K562 (cell line): ENCODE results near the gene TFRC. TPM values are rescaled to one million over a fixed set of nuclear protein-coding genes. Genes with fewer than 3 reads are reported as not detected.
A peak's percentile ranks its signal among the peaks of the same experiment; 100 is the strongest.

ENCODE experiments used
- ATAC-seq: fragments of 200-7000 bp; cut with Tn5 transposase; 3 replicates; pipeline ENCODE4 v1.9.1; 2020; ENCODE audit warnings: moderate library complexity
- BruUV-seq: library from RNA; stranded (reverse); fragments of 400-500 nt; replicated peaks from 2 replicates; lab custom pipeline; 2021; lab: Mats Ljungman, UMichigan
- CTCF ChIA-PET: fragments of 300-600 bp; formaldehyde crosslinking; extraction: SDS; loops from one replicate; lab custom pipeline; 2021; ENCODE audit warnings: low intra/inter-chr PET ratio; lab: Yijun Ruan, JAX
- POLR2A ChIA-PET: fragments of 300-600, 350-650 bp; sonication (Branson Sonifier 250); formaldehyde crosslinking; extraction: SDS; loops from one replicate; lab custom pipeline; 2021; ENCODE audit warnings: antibody characterized with exemption, inconsistent platforms; lab: Yijun Ruan, JAX
- DNase-seq, 4 experiments: peaks; one replicate each; pipeline versions ENCODE4 v3.0.0 to v3.0.0-alpha.2; 2011 to 2018; ENCODE audit warnings: low spot score in 3 of 4, mixed read lengths in 3 of 4; ENCODE audit errors: extremely low read depth in 1 of 4
- FAIRE-seq: peaks from 2 replicates; lab custom pipeline; 2011; peaks lifted over from hg19 to GRCh38; lab: Jason Lieb, UNC
- H2AFZ ChIP-seq: 2 replicates; pipeline ENCODE4 v1.6.0; 2011; ENCODE audit warnings: low read depth, low read length, control low read depth, inconsistent platforms
- H3K27ac ChIP-seq: fragments of 200-600 bp; 3 replicates; pipeline ENCODE4 v1.8.0; 2011; ENCODE audit warnings: low read depth, mild to moderate bottlenecking, control low read depth, inconsistent platforms, low read length, moderate library complexity, mixed read lengths; ENCODE audit errors: extremely low read depth
- H3K27me3 ChIP-seq, 2 experiments: fragments of 300-600 bp in 1 of 2; 2 replicates in 1 of 2; 3 replicates in 1 of 2; pipeline versions ENCODE4 v1.6.0 to v1.8.0; 2011; ENCODE audit warnings: inconsistent platforms in 2 of 2, low read length in 2 of 2, mild to moderate bottlenecking in 1 of 2, mixed read lengths in 1 of 2, moderate library complexity in 1 of 2; ENCODE audit not compliant: control insufficient read depth in 2 of 2, insufficient read depth in 2 of 2
- H3K36me3 ChIP-seq: fragments of 300-600 bp; 3 replicates; pipeline ENCODE4 v1.8.0; 2011; ENCODE audit warnings: mild to moderate bottlenecking, low read length, inconsistent platforms; ENCODE audit not compliant: control insufficient read depth, insufficient read depth
- H3K4me1 ChIP-seq, 2 experiments: fragments of 200-600 bp in 1 of 2; replicated peaks in 1 of 2; 2 replicates in 1 of 2; 3 replicates in 1 of 2; pipeline versions ENCODE4 v1.5.1 to v1.8.0; 2011; ENCODE audit warnings: inconsistent platforms in 2 of 2, low read length in 2 of 2, mild to moderate bottlenecking in 1 of 2, mixed read lengths in 1 of 2, moderate library complexity in 1 of 2; ENCODE audit not compliant: control insufficient read depth in 2 of 2, insufficient read depth in 2 of 2
- H3K4me2 ChIP-seq: 2 replicates; pipeline ENCODE4 v1.6.1; 2011; ENCODE audit warnings: low read length, control low read depth, inconsistent platforms, mixed read lengths; ENCODE audit not compliant: insufficient read depth
- H3K4me3 ChIP-seq: fragments of 200-600 bp; sonication (generic), shearing (Covaris generic); 2 replicates; pipeline ENCODE4 v1.5.1; 2016; ENCODE audit warnings: control low read depth, inconsistent platforms
- H3K79me2 ChIP-seq: fragments of 200-600 bp; 3 replicates; pipeline ENCODE4 v1.8.0; 2011; ENCODE audit warnings: low read length, inconsistent platforms; ENCODE audit not compliant: control insufficient read depth, insufficient read depth
- H3K9ac ChIP-seq, 2 experiments: 2 replicates each; pipeline versions ENCODE4 v1.6.0 to v1.6.1; 2011; ENCODE audit warnings: low read depth in 2 of 2, low read length in 2 of 2, control low read depth in 1 of 2, inconsistent platforms in 1 of 2, mild to moderate bottlenecking in 1 of 2, mixed read lengths in 1 of 2; ENCODE audit not compliant: insufficient read depth in 1 of 2
- H3K9me1 ChIP-seq: one replicate; pipeline ENCODE4 v1.6.0; 2011; ENCODE audit warnings: inconsistent platforms, mild to moderate bottlenecking, low read length, moderate library complexity; ENCODE audit not compliant: control insufficient read depth, insufficient read depth
- H3K9me3 ChIP-seq: replicated peaks from 2 replicates; pipeline ENCODE4 v1.5.1; 2011; ENCODE audit warnings: low read depth, low read length, inconsistent platforms; ENCODE audit not compliant: control insufficient read depth, insufficient read depth
- H4K20me1 ChIP-seq: replicated peaks from 2 replicates; pipeline ENCODE4 v1.6.1; 2011; ENCODE audit warnings: low read length, inconsistent platforms, mixed read lengths; ENCODE audit not compliant: control insufficient read depth, insufficient read depth
- ADNP ChIP-seq: fragments of 200-800 bp; sonication (Bioruptor generic); IDR thresholded peaks from 2 replicates; pipeline ENCODE4 v1.6.1; 2016; ENCODE audit warnings: missing genetic modification characterization, missing compliant biosample characterization
- ATF3 ChIP-seq, 2 experiments: fragments of 450-650 bp in 1 of 2; sonication (generic) in 1 of 2; formaldehyde crosslinking in 1 of 2; IDR thresholded peaks in 1 of 2; conservative IDR thresholded peaks in 1 of 2; 2 replicates each; pipeline versions ENCODE4 v1.6.1 to v1.8.1; 2016 to 2023; ENCODE audit warnings: mild to moderate bottlenecking in 2 of 2, moderate library complexity in 2 of 2, inconsistent platforms in 1 of 2, missing genetic modification reagents in 1 of 2
- BRF2 ChIP-seq: IDR thresholded peaks from 3 replicates; pipeline ENCODE4 v1.6.1; 2011; ENCODE audit warnings: borderline replicate concordance, mild to moderate bottlenecking; ENCODE audit not compliant: insufficient read length, insufficient read depth
- CREB3L1 ChIP-seq: fragments of 450-650 bp; IDR thresholded peaks from 2 replicates; pipeline ENCODE4 v1.6.1; 2014; ENCODE audit warnings: low read depth, mild to moderate bottlenecking, moderate library complexity, borderline replicate concordance
- HEY1 ChIP-seq: fragments of 250-450 bp; sonication (Bioruptor Pico); IDR thresholded peaks from 2 replicates; pipeline ENCODE4 v1.5.0; 2020; ENCODE audit warnings: mild to moderate bottlenecking, moderate library complexity, borderline replicate concordance
- KDM1A ChIP-seq, 2 experiments: fragments of 450-650 bp; IDR thresholded peaks; 2 replicates each; pipeline ENCODE4 v1.6.1; 2016; ENCODE audit warnings: mild to moderate bottlenecking in 2 of 2
- NR0B1 ChIP-seq: fragments of 450-650 bp; IDR thresholded peaks from one replicate; pipeline ENCODE4 v1.6.1; 2018; ENCODE audit warnings: mild to moderate bottlenecking, moderate library complexity; ENCODE audit not compliant: partially characterized antibody
- SLC30A9 ChIP-seq: fragments of 250-450 bp; sonication (Bioruptor Pico); IDR thresholded peaks from 2 replicates; pipeline ENCODE4 v1.8.0; 2022; ENCODE audit warnings: mild to moderate bottlenecking, moderate library complexity
- TFAP4 ChIP-seq: sonication (generic); formaldehyde crosslinking; IDR thresholded peaks from 2 replicates; pipeline ENCODE4 v1.8.0; 2022; ENCODE audit warnings: missing genetic modification reagents, mild to moderate bottlenecking, moderate library complexity, borderline replicate concordance
- ZBTB26 ChIP-seq: fragments of 450-650 bp; formaldehyde crosslinking; IDR thresholded peaks from 2 replicates; pipeline ENCODE4 v1.4.0; 2022; ENCODE audit warnings: missing genetic modification characterization
- ZNF354B ChIP-seq: fragments of 250-450 bp; sonication (Bioruptor Pico); IDR thresholded peaks from 2 replicates; pipeline ENCODE4 v1.4.0; 2020
- WGBS: fragments of 100-300 bp; shearing (Covaris generic); methylation state at CpG from one replicate; pipeline ENCODE4 v1.1.6; 2016; ENCODE audit warnings: low coverage, mixed read lengths; ENCODE audit not compliant: insufficient coverage; ENCODE audit errors: missing lambda C conversion rate; 5-methylcytosine and 5-hydroxymethylcytosine counted together
- in situ Hi-C: fragments of 300-500 bp; cut with MboI; formaldehyde crosslinking; loops from 4 replicates; pipeline ENCODE4 v1.15.0; 2018; ENCODE audit warnings: inconsistent platforms, mixed read lengths
- intact Hi-C: fragments of 100-400 bp; cut with micrococcal nuclease; formaldehyde crosslinking; loops from 2 replicates; pipeline ENCODE4 v1.14.2; 2022
- polyA plus RNA-seq, 8 experiments: library from polyadenylated mRNA; depleted of rRNA in 4 of 8; stranded (reverse) in 5 of 8; unstranded in 3 of 8; fragments of >200 nt; fragmentation: Nextera tagmentation in 2 of 8; fragmentation: Illumina TruSeq in 1 of 8; extraction: Ambion mirVana in 2 of 8; extraction: Trizol in 1 of 8; gene quantifications; 2 replicates each; pipeline versions ENCODE4 v1.2.1 to v1.2.3, GENCODE V29; 2011 to 2014; ENCODE audit warnings: inconsistent platforms in 1 of 8, missing spikeins in 1 of 8
- total RNA-seq, 7 experiments: library from RNA; depleted of rRNA in 6 of 7; stranded (reverse); fragments of >200 nt in 6 of 7; fragmentation: Illumina TruSeq in 2 of 7; extraction: Trizol in 2 of 7; gene quantifications; 2 replicates each; pipeline versions ENCODE4 v1.2.1 to v1.2.3, GENCODE V29; 2011 to 2021; ENCODE audit warnings: low replicate concordance in 1 of 7

The TFRC gene
- total and polyA plus RNA-seq, 9 of the 15 experiments (the other 6 are each of a cell fraction or from before 2014, with no cell fraction given), result 149 to 679 (median 332) TPM

- peak; percentile 100 for TF ChIP-seq ATF3 (IDR thresholded peaks at IDR 0.05)
- TF ChIP-seq ATF3 (CRISPR knock-in tag; conservative IDR thresholded peaks at IDR 0.05), result peak; percentile 91
Observed at GRCh38 chr3:196055683-196056270, 26.1 kb downstream of the TFRC start (continued).

- Histone ChIP-seq H3K79me2 (peaks cover 39% of the 10 kb centered on the region), H2AFZ (no peak overlapping the region), H4K20me1 (peaks cover 44% of the 10 kb centered on the region), H3K4me2 (no peak overlapping the region), H3K27ac (peak overlapping the region; percentile 63; the same call in 2 of the 3 replicates), H3K4me3 (no peak overlapping the region), H3K9me3 (no peaks in the 10 kb centered on the region), H3K36me3 (peaks cover 98% of the 10 kb centered on the region), H3K4me1 (no peaks in the 10 kb centered on the region; a peak in 1 of 5 replicates), H3K9me1 (no peaks in the 10 kb centered on the region), H3K9ac (no peak overlapping the region), H3K27me3 (no peaks in the 10 kb centered on the region)
- intact Hi-C loops, result no loop called here
- FAIRE-seq (no peak), ATAC-seq (no peak), DNase-seq (no peak)
- WGBS, result 93% methylated on average over 8 of the region's 8 CpGs
- ChIA-PET POLR2A (interaction anchor here (0.6 to 3.1 kb wide), 9 partner anchors 8 to 182 kb away, joined by 3 to 18 read pairs (median 8); no protein-coding TSS in a partner anchor), CTCF (no interaction called here)
- BruUV-seq, result no TSS peak
- in situ Hi-C loops, result no loop called here
- no peak for TF ChIP-seq SLC30A9 (CRISPR knock-in tag)
- no peak for TF ChIP-seq BRF2
- TF ChIP-seq CREB3L1, result no peak
- no peak for TF ChIP-seq TFAP4 (CRISPR knock-in tag)
- TF ChIP-seq ZNF354B, result no peak
- 0 out of 2 replicates have a peak, but pooled peaks have one; percentile 10 for TF ChIP-seq HEY1 (CRISPR knock-in tag)
- TF ChIP-seq NR0B1, result no peak
- TF ChIP-seq ZBTB26 (CRISPR knock-in tag), result 0 out of 2 replicates have a peak, but pooled peaks have one; percentile 33
- no peak for TF ChIP-seq KDM1A (IDR thresholded peaks at IDR 0.05)
- TF ChIP-seq ADNP (tag), result no peak
Observed at GRCh38 chr3:196055240-196055639, 26.6 kb downstream of the TFRC start.
